Prostate gland (tissue), 2 donors: ENCODE measurements around the gene VOPP1. TPM values are rescaled to one million over a fixed set of nuclear protein-coding genes. Genes with fewer than 3 reads are reported as not detected.
A peak's percentile ranks its signal among the peaks of the same experiment; 100 is the strongest.

Experiments
- DNase-seq: peaks from one replicate; pipeline ENCODE4 v3.0.0-alpha.2; 2019; ENCODE audit warnings: low spot score
- H3K27ac ChIP-seq, 2 donors: fragments of 200-600 bp; sonication (generic); 2 replicates each; pipeline ENCODE4 v1.5.1; 2017 to 2019
- H3K27me3 ChIP-seq: fragments of 200-600 bp; sonication (generic); replicated peaks from 2 replicates; pipeline ENCODE4 v1.5.1; 2019; ENCODE audit not compliant: insufficient read depth
- H3K36me3 ChIP-seq, 2 donors: fragments of 200-600 bp; sonication (generic); 1 replicate in 1 of 2; 2 replicates in 1 of 2; pipeline versions ENCODE4 v1.5.1 to v1.8.1; 2017 to 2019
- H3K4me1 ChIP-seq: fragments of 200-600 bp; sonication (generic); replicated peaks from 2 replicates; pipeline ENCODE4 v1.5.1; 2019
- H3K4me3 ChIP-seq, 2 donors: fragments of 200-600 bp; sonication (generic); 2 replicates each; pipeline ENCODE4 v1.5.1; 2017 to 2019
- H3K9me3 ChIP-seq: fragments of 200-600 bp; sonication (generic); 2 replicates; pipeline ENCODE4 v1.5.1; 2017
- CTCF ChIP-seq, 4 experiments: fragments of 200-600 bp in 2 of 4; fragments of 450-650 bp in 2 of 4; sonication (generic) in 2 of 4; IDR thresholded peaks; 1 replicate in 3 of 4; 2 replicates in 1 of 4; pipeline ENCODE4 v1.5.1; 2016 to 2019; ENCODE audit warnings: antibody characterized with exemption in 4 of 4, mild to moderate bottlenecking in 2 of 4, moderate library complexity in 2 of 4
- POLR2A ChIP-seq: fragments of 450-650 bp; IDR thresholded peaks from one replicate; pipeline ENCODE4 v1.6.1; 2016; ENCODE audit warnings: antibody characterized with exemption, mild to moderate bottlenecking
- POLR2AphosphoS5 ChIP-seq: sonication (generic); formaldehyde crosslinking; IDR thresholded peaks from one replicate; pipeline ENCODE4 v1.6.1; 2017; ENCODE audit warnings: antibody characterized with exemption
- WGBS: methylation state at CpG from one replicate; pipeline ENCODE4 v1.1.5; 2018; 5-methylcytosine and 5-hydroxymethylcytosine counted together
- intact Hi-C: fragments of 100-400 bp; cut with DNase I; formaldehyde crosslinking; loops from one replicate; pipeline ENCODE4 v1.14.2; 2022
- total RNA-seq, 2 donors: library from RNA; depleted of rRNA; stranded (reverse); fragments of >200 nt; gene quantifications; one replicate each; pipeline ENCODE4 v1.1.0, GENCODE V29; 2016

Gene VOPP1
- total RNA-seq, 2 donors from 2014 or later, result 29.4 to 46.6 TPM

- no peaks in the 10 kb centered on the region for H3K36me3 ChIP-seq
- 83% methylated on average over 4 of the region's 4 CpGs for WGBS
- H3K4me1 ChIP-seq, result peaks cover 1% of the 10 kb centered on the region
- intact Hi-C loops, result no loop called here
- H3K27ac ChIP-seq, result no peak overlapping the region
- TF ChIP-seq POLR2A (no peak), CTCF (IDR thresholded peaks at IDR 0.05) (no peak), POLR2AphosphoS5 (no peak)
- H3K4me3 ChIP-seq, result no peak overlapping the region
- no peak for DNase-seq
- H3K9me3 ChIP-seq, result no peaks in the 10 kb centered on the region
- no peaks in the 10 kb centered on the region for H3K27me3 ChIP-seq
Measured at GRCh38 chr7:55516409-55516808, 55.9 kb downstream of the VOPP1 start.

- H3K4me3 ChIP-seq, result no peak overlapping the region
- H3K27ac ChIP-seq, result no peak overlapping the region
- no peaks in the 10 kb centered on the region for H3K36me3 ChIP-seq
- no peaks in the 10 kb centered on the region for H3K9me3 ChIP-seq
- no peaks in the 10 kb centered on the region for H3K4me1 ChIP-seq
- 51% methylated on average over 13 of the region's 13 CpGs for WGBS
- intact Hi-C loops, result no loop called here
- TF ChIP-seq POLR2AphosphoS5, result peak; percentile 48
- TF ChIP-seq CTCF (IDR thresholded peaks at IDR 0.05), result no peak
- no peaks in the 10 kb centered on the region for H3K27me3 ChIP-seq
- no peak for DNase-seq
Measured at GRCh38 chr7:55515569-55516279, 56.6 kb downstream of the VOPP1 start.

GRCh38 chr7:55514546-55515265 lies 57.6 kb downstream of the VOPP1 start:
- no peaks in the 10 kb centered on the region for H3K36me3 ChIP-seq
- no peaks in the 10 kb centered on the region for H3K9me3 ChIP-seq
- H3K4me1 ChIP-seq, result no peaks in the 10 kb centered on the region
- H3K27me3 ChIP-seq, result no peaks in the 10 kb centered on the region
- intact Hi-C loops, result no loop called here
- TF ChIP-seq CTCF (IDR thresholded peaks at IDR 0.05) (no peak), POLR2AphosphoS5 (no peak), POLR2A (no peak)
- DNase-seq, result no peak
- no peak overlapping the region for H3K27ac ChIP-seq
- H3K4me3 ChIP-seq, result no peak overlapping the region
- 93% methylated on average over 6 of the region's 6 CpGs for WGBS

- WGBS, result 90% methylated on average over 5 of the region's 5 CpGs
- H3K4me1 ChIP-seq, result no peaks in the 10 kb centered on the region
- no peaks in the 10 kb centered on the region for H3K27me3 ChIP-seq
- TF ChIP-seq POLR2AphosphoS5, result no peak
- no peak for TF ChIP-seq POLR2A
- no peak for TF ChIP-seq CTCF (IDR thresholded peaks at IDR 0.05)
- H3K9me3 ChIP-seq, result no peaks in the 10 kb centered on the region
- intact Hi-C loops, result no loop called here
- H3K27ac ChIP-seq, result no peak overlapping the region
- DNase-seq, result no peak
- H3K36me3 ChIP-seq, result no peaks in the 10 kb centered on the region
- H3K4me3 ChIP-seq, result no peak overlapping the region
Measured at GRCh38 chr7:55513868-55514267, 58.4 kb downstream of the VOPP1 start.
